Medulla oblongata (tissue), 1 donor: ENCODE data around the gene RER1.

ENCODE experiments used
- DNase-seq: peaks from one replicate; pipeline ENCODE4 v3.0.0-alpha.2; 2015; ENCODE audit errors: extremely low spot score

The RER1 gene

DNA sequence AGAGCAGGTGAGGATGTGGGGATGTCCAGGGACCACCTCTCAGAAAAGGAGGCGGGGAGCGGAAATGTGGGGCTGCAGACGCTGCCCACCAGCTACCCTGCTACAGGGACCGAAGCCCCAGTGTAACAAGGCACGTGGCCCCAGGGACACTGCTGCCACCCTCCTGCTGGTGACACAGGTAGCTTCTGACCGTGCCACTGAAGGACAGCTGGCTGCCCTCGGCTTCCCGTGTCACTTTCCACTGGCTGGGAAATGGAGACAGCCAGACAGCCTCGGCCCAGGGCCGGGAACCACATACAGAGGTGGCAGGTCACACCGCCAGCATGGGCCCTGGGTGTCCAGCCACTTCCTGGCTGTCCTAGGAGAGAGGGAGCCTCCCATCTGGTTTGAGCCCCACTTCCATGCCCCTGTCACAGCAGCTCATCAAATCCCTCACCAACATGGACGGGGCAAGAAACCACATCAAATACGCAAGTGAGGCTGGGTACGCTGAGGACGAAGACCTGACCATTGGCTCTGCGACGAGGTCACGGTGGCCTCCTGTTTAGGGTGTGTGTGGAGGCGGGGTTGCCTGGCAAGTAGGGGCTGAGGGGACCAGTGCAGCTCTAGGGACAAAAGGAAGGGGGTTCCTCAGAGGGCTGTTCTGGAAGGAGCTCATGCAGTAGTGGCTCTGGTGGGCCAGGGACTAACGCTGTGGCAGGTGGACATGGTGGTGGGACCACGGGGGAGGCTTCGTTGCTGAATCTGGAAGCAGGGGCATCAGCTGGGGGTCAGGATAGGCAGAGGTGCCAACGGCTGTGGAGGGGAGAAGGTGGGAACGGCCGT, 15.7 kb downstream of the RER1 start:
- DNase-seq: no peak

- DNase-seq: no peak
Observed at GRCh38 chr1:2407991-2408275, 16.3 kb downstream of the RER1 start.

DNA sequence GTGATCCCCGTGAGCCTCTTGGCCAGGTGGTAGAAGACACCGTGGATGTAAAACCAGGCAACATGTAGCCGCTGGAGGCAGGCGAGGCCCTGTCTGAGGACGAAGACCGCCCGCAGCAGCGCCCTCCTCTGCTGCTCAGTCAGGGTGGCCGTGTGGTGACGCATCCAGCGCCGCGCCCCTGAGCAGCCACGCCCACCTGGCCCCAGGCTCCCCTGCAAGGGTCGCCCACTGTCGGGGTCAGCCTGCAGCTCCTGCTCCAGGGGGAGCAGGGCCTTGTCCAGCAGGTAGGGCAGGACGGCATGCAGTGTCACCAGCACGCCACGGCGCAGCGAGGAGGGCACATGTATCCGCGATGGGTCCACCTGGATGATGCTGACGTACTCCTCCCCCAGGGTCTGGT, 16.8 kb downstream of the RER1 start:
- no peak for DNase-seq

DNA sequence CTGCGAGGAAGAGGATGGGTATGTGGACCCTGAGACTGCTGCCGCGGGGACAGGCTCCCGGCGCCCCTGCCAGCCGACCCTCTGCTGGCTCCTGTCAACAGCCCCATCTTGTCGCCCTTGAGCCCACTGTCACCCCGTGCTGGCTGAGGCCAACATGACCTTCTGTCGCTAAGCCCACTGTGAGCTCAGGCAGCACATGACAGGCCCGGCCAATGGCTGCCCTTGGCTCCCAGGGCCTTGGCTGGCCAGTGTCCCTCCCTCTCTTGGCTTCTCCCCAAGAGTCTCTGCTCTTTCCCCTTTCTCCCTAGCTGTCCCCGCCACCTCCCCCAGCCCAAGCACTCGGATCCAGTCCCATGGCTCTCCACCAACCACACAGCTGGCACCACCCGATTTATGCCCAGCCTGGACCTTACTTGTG, 17.2 kb downstream of the RER1 start:
- peak; percentile 37 for DNase-seq

DNA sequence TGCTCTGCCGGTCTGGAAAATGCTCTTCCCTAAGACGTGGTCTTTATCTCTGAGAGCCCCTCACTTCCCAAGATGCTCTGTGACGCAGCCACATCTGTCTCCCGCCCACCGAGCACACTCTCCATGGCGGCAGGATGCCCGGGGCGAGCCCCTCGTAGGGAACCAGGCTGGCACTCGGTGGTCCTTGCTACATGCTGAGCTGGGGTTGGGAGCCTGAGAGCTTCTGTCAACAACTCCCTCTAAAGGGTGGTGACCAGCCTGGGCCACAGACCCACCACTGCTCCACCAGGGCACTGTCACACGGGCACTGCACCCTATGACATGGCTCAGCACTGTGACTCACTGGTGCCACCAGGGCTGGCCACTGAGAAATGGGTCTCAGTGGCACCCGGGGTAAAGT, 18.1 kb downstream of the RER1 start:
- DNase-seq: no peak

- no peak for DNase-seq
Observed at GRCh38 chr1:2411801-2412394, 20.3 kb downstream of the RER1 start.

DNA sequence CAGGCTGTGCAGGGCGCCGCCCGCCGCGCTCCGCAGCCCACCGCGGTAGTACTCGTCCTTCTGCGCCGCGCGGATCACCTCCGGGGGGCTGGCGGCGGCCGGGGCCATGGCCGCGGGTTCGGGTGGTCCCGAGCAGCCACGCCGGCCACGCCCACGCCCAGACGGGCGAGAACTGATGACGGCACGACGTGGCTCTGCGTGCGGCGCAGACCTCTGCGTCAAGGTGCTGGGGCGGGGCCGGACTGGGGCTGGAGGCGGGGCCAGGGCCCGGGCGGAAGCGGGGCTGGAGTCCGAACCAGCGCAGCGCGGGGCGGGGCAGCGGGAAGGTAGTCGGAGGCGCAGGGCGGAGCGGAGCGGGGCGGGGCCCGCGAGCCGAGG, 20.7 kb downstream of the RER1 start, which contains the start of gene PEX10:
Gene PEX10, minus strand, starts transcription at position 170 of the 378 bp plus-strand sequence. Its CDS starts 62 bp downstream, at position 108.
- DNase-seq: peak; percentile 95

DNA sequence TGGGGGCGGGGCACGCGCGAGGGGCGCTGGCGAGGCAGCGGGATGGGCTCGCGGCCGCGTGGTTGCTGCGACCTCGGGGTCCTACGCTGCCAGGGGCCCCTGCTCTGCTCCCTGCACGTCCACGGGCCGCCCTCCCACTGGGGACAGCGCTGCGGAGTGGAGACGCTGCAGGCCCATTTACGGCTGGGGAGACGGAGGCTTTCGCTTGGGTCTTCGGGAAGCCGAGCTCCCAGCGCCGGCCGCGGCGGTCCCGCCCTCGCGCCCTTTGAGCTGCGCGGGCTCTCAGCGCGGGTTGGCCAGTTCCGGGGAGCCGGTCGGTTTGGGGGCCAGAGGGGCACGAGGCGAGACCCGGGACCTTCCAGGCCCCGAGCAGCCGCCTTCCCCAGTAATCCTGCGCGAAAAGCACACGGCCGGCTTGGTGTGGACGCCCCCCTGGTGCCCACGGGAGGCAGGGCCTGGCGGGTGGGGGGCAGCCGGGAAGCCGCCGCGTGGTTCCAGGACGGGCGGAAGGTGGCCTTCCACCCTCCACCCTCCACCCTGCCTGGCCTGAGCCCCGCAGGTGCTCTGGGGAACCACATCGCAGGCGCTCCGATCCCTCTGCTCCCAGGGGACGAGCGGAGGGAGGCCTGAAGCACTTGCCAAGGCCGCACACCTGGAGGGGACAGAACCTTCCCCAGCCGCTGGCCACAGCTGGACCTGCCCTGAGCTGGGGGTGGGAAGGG, 21.3 kb downstream of the RER1 start:
- DNase-seq: no peak

GRCh38 chr1:2413495-2414296, 22.1 kb downstream of the RER1 start:
- no peak for DNase-seq

DNA sequence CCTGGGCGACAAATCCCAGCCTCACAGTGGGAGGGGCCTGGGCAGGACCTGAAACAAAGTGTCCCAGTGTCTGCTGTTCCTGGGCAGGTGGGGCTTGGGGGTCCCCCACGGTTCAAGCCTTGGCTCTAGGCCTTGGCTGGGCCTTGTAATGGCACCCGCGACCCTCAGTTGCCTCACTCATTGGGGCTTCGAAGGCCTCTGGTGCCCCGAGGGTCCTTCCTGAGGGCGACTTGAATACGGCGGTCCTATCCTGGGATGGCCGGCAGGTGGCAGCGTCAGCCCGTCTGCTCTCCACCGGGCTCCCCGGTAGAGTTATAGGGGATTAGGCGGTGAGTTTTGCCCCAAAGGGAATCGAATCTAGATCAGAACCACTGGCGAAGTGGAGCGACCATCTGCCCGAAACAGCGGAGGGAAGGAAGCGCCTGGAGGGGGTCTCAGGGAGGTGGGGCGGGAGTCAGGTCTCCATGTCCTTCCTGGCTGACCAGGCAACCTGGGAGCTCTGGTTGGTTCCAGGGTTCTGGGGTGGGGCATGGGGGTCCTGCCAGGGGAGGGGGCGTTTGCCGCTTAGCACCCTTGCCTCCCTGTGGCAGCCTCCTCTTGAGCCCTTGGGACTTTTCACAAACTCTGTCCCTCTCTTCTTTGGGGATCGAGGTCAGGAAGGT, 22.8 kb downstream of the RER1 start:
- DNase-seq: peak; percentile 76

- DNase-seq: no peak
Observed at GRCh38 chr1:2415337-2415736, 23.7 kb downstream of the RER1 start.

- DNase-seq: no peak
Observed at GRCh38 chr1:2415801-2416208, 24.2 kb downstream of the RER1 start.

- DNase-seq: no peak
Observed at GRCh38 chr1:2416403-2416802, 24.8 kb downstream of the RER1 start.

DNA sequence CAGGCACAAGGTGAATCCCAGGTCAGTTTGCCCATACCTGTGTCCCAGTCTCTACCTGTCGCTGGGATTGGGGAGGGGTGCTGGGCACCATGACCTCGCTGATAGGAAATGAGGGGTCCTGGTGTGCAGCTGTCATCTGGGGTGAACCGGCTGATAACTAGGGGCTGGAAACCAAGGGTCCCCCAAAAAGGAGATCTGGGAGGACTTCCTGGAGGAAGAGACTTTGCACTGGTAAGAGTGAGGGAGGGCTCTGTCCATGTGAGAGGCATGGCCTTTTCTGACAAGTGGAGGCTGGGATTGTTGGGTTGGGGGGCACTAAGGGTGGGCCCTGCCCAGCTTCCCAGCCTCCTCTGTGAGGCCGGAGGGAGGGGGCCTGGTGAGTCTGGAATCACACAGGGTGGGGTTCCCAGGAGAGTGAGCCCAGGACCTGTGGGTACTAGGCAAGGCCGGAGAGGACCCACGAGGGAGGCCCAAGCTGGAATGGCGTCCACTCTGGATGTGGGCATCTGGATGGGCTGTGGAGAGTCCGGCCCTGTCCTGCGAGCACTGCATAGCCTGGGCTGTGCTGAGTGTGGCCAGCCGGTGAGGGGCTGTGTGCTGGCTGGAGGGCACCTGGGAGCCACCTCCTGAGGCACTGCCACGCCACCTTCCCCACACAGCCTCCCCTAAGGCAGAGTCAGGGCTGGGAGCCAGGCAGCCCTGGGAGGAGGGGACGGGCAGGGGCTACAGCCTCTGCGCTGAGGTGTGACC, 25.6 kb downstream of the RER1 start:
- DNase-seq: no peak

DNA sequence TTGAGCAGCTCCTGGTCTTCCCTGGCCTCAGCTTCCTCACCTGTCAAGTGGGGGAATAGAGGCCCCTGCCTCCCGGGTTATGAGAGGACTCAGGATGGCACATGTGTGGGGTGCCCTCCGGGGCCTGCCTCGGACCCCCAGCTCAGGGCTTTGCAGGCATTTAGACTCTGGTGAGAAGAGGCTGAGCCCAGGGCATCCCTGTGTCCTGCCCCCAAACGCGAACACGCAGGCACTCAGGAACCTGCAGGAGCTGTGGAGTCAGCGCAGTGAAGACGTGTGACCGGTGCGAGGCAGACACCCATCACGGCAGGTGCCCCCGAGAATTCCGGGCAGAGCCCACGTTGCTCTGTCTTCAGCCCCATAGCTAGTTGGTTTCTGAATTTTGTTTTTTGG, 26.2 kb downstream of the RER1 start:
- DNase-seq: no peak

GRCh38 chr1:2418791-2419320, 27.2 kb downstream of the RER1 start:
- no peak for DNase-seq

- DNase-seq: no peak
Observed at GRCh38 chr1:2419416-2419815, 27.8 kb downstream of the RER1 start.

DNA sequence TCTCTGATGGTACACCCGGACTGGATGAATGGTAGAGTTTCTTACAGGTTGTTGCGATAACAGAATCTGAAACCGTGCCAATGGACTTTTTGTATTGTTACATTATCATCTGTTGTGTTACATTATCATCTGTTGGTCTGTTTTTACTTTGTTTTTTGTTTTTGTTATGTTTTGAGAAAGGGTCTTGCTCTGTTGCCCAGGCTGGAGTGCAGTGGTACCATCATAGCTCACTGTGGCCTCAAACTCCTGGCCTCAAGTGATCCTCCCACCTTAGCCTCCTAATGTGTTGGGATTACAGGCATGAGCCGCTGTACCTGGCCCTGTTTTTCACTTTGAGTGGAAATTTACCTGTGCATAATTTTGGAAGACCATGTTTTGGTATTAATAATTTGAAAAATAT, 30.9 kb downstream of the RER1 start:
- DNase-seq: no peak

GRCh38 chr1:2425892-2426291, 34.3 kb downstream of the RER1 start:
- peak; percentile 83 for DNase-seq

DNA sequence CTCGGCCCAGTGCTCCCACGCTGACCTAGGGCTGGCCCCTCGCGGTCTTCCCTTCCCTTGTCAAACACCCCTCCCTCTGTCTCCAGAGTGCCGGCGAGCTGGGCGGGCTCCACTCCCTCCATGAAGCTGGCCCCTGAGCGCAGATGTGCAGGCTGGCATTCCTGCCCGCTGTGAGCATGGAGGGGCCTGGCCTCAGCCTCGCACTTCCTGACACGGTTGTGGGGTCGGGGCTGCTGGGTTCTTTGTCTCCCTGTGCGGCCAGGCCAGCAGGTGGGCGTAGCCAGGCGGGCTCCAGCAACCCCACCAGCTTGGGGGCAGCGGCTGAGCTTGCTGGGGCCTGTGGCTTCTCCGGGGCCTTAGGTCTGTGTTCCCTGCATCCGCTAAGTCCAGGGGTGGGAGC, 34.9 kb downstream of the RER1 start:
- DNase-seq: no peak

- no peak for DNase-seq
Observed at GRCh38 chr1:2427051-2427450, 35.4 kb downstream of the RER1 start.
